Measurements from ENCODE around the gene DMD.
"Not testable (repeated sequence)": the region's sequence is repeated elsewhere in the genome, so short reads cannot be mapped to it uniquely, and the experiment has no call there.

DMD gene

DNA sequence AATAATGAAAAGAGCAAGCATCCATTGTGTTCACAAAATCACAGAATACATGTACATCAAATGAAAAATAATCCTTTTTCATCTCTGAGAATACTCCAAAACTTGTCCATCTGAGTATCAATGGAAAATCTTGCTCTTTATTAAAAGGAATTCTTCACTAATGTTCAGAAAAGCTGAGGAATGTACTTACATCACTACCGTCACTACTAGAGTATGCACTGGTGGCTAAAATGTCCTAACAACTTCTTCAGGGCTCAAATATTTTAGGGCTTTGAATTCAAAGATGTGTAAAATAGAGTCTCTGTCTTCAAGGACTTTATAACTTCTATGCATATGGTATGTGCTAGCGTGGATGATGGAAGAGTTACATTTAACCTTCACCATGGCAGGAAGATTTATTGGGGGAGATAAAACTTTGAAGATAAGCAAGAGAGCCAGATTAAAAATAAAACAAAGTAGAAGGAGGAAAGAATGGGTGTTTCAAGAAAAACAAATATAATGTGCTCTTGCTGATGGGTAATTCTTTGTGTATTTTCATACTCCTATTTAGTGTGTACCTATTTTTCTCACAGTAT lies 55.1 kb downstream of the DMD start:
- no peak for DNase-seq (ENCODE audit: low read depth)

DNA sequence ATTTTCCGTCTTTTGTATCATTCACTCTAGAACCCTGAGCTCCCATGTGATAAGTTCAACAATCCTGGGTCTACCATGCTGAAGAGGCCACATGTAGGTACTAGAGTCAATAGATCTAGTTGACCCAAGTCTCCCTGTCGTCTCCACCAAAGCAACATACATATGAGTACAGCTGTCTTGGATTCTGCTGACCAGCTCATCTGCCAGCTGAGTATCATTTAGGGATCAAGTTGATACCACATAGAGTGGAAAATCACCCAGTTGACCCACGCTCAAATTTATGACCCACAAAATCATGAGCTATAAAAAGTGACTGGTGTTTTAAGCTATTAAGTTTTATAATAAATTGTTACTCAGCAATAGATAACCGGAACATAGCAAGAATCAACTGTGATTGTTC lies 61.8 kb downstream of the DMD start:
- DNase-seq (ENCODE audit: low read depth), result no peak

DNA sequence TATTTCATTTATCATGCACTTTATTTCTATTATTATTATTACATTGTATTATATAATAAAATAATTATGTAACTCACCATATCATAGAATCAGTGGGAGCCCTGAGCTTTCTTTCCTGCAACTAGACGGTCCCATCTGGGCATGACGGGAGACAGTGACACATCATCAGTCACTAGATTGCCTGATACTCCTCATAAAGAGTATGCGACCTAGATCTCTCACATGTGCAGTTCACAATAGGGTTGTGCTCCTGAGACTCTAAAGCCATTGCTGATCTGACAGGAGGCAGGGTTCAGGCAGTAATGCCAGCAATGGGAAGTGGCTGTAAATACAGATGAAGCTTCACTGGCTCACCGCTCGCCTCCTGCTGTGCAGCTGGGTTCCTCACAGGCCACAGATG lies 62.3 kb downstream of the DMD start:
- DNase-seq (ENCODE audit: low read depth), result no peak

DNA sequence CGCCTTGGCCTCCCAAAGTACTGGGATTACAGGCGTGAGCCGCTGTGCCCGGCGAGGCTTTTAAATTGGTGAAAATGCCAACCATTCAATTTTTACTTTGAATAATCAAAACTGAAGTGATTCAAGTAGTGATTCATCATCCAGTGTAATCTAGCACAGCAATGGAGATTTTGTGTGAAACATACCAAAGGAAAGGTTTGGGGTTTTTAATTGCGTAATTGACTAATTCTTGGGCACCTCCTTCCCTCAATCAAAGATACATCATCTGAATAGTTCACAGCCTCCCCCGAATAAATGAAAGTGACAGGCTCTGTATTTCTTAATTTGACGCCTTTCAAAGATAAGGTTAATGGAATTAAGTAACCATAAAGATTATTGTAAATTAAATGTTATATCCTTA lies 69.0 kb downstream of the DMD start:
- DNase-seq (ENCODE audit: low read depth), result no peak

DNA sequence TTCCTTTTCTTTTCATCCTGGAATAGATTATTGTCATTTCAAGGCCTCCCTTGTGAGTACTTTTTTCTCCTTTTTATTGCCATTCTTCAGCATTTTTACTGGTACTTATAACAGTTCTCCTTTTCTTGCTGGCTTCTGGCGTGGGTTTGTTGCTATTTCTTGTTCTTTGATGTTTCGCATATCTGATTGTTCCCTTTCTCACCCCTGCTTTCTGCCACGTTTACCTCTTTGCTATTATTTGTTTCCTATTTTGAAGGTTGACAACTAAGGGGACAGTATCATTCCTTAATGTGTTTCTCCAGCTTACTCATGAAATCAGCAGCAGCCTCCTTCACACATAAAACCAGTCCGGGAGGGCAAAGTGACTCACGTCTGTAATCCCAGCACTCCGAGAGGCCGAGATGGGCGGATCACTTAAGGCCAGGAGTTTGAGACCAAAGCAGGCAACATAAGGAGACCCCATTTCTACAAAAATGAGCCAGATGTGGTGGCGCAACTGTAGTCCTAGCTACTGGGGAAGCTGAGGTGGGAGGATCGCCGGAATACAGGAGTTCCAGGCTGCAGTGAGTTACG lies 72.6 kb downstream of the DMD start:
- no peak for DNase-seq (ENCODE audit: low read depth)

DNA sequence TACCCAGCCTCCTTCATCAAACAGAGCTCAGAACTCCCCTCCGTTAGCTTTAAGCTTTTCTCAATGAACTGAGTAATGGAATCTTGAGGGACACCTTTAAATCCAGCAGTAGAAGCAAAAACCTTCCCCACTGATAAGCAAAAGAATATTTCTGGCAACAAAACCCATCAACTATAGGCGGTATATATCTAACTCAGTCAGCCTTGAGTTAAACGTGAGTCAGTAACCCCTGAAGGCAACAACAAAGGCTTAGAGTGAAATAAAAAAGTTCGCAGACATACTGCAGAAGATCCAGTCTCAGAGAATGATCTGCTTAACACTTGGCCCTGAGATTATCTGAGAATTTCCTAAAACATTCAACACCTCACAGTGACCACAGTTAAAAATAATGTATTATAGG lies 77.2 kb downstream of the DMD start:
- no peak for DNase-seq (ENCODE audit: low read depth)

DNA sequence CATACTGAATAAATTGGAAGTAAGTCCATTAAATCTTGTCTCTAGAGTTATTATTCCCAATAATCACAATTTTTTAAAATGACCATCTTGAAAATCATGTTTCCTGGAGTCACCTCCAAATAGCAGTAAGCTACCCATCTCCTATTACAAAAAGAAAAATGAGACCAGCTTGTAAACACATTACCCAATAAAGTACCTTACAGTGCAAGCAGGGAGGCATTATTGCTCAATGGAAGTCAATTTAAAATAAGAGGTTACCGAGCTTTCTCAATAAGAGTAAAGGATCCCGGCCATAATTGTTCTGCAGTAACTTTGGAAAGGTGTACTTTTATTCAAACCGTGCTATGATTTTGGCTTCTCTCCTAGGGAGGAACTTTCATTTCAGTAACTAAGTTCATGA lies 78.0 kb downstream of the DMD start:
- no peak for DNase-seq (ENCODE audit: low read depth)

DNA sequence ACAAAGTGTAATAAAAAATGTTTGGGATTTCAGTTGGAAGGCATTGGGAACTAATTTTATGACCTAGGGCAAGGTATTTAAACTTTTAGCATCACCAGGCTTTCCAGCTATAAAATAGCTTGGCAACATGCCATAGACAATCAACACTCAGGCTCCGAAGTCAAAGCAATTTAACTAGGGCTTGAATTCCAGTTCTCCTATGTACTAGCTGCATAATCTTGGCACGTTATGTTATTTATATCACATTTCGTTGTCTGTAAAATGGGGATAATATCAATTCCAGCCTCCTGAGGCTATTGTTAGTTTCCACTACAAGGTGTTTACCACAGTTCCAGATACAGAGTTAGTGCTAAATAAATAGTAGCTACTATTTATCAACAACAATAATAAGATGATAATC lies 78.8 kb downstream of the DMD start:
- no peak for DNase-seq (ENCODE audit: low read depth)

DNA sequence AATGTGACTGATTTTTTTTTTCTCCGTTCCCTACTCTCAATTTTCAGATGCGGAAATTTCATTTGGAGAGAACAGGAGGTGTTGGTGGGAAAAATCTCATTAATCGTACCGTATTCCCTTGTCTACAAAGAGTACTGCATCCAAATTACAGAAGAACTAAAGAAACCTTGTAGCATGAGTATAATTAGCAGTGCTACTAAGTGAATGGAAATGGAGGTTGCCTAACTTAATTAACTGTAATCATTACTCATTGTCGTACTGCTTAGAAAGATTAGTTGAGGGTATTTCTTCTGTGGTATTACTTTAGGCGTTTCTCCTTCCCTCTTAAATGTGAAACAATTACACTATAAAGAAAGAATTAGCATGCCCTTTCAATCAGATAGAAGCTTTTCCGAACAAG lies 81.7 kb downstream of the DMD start:
- no peak for DNase-seq (ENCODE audit: low read depth)

DNA sequence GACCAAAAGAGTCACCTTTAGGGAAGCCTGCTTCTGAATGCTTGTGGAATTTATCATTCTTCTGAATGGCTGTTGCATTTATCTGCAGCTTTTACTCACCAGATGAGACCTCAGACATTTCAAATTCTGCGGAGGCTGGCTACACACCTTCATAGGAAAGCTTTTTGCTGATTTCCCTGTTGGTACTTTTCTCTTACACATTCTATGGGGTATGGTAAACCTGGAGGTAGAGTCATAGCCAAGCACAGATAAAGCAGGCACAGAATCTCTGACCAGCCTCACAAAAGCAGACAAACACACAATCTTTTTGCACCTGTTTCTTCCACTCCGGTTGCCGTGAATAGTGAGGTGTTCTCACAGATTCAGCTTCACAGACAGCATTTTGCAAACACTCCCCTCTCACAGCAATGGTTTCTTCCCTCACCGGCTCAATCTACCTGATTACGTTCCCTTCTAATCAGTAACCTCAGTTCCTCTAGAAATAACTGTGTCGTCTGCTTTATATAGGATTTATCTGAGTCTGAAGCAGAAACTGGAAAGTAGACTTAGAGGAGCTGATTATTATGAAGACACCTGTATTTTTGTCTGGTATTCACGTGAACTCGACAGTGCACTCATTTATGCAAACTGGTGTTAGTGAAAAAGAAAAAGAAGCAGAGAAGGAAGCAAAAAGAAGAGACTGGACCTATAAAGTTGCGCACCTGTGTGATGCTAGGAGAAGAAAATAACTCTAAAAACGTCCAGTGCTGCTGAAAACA lies 83.1 kb downstream of the DMD start:
- no peak for DNase-seq (ENCODE audit: low read depth)

DNA sequence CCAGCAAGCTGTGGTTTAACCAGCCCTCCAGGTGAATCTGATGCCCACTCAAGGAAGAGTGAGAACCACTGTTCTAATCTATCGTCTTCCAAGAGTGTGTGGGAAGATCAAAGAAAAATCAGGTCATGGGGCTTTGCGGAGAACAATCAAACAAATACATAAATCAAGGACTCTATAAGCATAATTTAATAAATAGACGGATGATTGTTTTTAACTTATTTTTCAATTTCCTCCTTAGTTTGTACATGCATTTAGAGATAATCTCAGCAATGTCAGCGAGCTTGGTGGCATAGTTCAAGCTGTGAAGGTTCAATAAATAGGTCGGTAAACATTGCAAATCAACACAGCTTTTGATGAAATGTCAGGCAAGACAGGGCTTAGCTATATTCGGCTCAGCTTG lies 84.9 kb downstream of the DMD start:
- no peak for DNase-seq (ENCODE audit: low read depth)

DNA sequence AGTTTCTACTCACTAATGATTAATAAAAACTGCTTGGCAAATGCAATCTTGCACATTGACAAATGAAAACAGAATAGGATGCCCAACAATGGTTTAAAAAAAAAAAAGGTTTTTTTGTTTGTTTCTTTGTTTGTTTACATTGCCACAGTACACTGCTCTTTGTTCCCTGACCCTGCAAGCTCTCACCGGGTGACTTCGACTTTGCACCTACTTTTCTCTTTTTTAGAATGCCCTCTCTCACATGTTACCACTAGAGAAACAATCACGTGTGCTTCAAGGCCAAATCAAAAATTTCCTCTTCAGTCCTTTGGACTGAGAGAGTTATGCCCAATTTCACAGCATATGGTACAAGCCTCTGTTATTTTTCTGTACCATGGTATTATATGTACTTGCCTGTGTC lies 101.5 kb downstream of the DMD start:
- DNase-seq (ENCODE audit: low read depth), result no peak

DNA sequence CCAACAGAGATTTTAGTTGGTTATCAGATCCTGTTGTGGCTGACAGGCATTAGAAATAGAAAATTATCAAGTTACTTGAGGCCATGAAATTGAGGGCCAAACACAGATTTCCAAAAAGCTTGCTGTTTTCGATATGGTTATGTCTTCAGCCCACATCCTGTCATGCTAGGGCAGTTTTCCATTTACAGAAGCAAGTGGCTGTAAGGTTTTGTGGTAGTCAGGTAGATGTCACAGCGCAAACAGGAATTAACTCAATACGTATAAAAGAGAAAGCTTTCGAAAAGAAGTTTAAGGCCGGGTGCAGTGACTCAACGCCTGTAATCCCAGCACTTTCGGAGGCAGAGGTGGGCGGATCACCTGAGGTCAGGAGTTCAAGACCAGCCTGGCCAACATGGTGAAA lies 104.6 kb downstream of the DMD start:
- DNase-seq (ENCODE audit: low read depth), result no peak

DNA sequence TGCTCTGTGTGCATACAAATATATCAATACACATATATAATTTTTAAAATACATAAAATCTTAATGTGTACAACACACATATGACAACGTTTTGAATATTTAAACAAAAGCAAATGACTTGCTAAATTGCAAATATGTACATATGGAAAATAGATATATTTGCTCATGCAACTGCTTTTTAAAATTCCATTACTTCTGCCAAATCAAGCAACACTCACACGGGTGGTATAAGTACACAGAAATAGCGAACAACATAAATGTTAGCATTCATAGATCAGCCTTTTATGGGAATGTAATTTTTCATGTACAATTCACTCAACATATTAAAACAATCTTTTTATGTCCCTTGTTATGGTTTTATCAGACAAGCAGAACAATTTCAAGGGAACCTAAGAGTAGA lies 116.3 kb downstream of the DMD start:
- no peak for DNase-seq (ENCODE audit: low read depth)

DNA sequence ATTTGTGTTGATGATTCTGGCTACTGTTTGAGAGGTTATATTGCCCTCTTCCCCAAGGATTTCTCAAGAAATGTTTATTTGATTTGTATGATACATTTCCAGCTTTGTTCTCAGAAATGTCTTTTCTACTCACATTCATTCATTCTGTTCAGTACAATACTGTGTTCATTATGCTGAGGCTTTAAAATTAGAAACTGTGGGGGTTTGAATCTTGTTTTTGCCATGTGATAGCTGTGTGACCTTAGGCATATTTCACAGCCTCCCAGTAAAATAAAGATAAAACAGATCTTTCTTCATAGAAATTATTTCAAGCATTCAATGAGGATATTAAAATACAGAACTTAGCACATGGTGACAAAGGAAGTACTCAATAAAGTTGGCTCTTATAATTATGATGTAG lies 123.9 kb downstream of the DMD start:
- no peak for DNase-seq (ENCODE audit: low read depth)

DNA sequence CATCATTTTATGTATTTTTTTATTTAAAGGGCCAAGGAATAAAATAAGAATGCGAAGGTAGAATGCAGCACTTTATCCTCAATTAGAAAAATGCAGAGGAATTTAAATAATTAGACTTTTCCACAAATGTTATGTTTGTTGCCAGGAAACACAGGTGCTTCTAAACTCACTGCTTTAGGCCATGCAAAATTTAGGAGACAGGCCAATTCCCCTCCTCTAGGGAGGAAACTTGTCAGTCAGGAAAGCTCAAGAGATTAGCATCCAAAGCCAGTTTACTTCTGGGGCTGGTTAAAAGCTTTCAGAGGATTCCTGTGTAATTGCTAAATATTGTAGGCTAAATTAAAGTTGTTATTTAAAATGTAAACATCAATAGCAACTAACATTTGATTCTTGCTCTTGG lies 124.5 kb downstream of the DMD start:
- no peak for DNase-seq (ENCODE audit: low read depth)

DNA sequence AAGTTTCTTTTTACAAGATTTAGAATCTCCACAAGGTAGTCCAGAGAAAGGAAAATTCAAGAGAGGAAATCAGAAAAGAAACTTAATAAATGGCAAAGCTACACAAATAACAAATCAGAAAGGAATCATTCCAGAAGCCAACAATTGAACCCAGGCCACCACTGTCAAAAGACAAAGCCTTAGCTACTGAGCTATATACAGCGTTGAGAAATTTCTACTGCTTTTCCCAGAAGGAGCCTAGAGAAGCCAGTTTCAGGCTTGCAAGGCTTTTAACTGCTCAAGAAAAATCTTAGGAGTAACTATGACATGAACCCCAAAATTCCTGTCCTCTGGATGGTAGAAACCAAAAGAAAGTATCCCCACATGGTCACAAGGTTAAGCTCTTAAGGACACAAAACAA lies 129.0 kb downstream of the DMD start:
- no peak for DNase-seq (ENCODE audit: low read depth)

DNA sequence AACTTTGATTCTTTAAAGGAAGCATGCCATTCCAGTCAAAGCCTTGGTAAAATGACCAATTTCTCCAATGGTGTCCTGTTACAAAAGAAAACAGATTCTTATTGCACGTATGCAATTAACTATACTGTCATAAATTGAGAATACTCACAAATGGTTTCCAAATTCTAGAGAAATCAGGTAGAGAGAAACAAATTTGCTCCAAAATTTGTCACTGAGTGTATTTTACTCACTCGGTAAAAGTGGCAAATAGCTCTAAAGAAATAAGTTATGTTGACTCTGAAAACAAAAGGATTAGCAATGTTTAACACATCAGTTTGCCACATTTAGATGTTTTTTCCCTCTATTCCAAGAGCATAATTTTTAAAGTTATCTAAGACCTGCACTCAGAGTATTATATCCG lies 133.1 kb downstream of the DMD start:
- no peak for DNase-seq (ENCODE audit: low read depth)

DNA sequence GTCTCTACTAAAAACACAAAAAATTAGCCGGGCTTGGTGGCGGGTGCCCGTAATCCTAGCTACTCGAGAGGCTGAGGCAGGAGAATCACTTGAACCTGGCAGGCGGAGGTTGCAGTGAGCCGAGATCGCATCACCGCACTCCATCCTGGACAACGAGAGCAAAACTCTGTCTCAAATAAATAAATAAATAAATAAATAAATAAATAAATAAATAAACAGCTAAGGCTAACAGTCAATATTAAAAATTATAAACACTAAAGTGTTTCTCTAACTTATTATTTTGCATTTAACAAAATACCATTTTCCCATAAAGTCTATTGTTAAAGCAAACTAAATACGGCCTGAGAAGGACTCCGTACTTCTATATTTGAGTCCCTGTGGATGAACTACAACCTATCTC lies 137.7 kb downstream of the DMD start:
- DNase-seq (ENCODE audit: low read depth), result not testable (repeated sequence)

DNA sequence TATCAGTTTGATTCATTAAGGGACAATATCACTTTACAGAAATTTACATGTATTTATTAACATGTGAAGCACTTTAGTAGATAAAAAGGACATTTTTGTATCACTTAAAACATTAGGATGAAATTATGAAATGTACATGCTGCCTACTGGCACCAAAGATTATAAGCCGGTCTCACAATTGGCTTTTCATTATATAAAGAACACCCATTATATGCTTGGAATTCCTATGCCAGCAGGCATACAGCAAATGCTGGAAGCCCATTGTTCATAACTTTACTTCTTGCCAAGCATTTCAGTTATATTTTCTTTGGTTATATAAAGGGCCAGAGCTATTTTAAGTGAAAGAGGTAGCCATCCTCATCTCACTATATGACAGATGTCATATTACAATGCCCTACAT lies 145.9 kb downstream of the DMD start:
- DNase-seq (ENCODE audit: low read depth), result no peak

DNA sequence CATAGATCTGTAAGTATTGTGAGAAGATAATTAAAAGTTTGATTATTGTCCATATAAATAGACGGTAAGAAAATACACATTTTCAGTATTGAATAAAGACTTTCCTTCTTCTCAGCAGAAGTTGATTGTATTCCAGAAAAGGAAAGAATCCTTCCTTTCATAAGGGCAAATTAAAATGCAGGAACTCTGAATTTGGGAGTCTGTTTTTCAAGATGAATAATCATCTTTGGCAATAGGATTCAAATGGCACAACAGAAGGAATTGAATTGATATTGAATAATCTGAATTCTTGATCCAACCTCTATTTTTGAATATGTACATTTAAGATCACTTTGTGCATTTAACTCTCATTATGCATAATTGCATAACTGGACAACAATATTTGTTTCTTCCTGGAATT lies 149.3 kb downstream of the DMD start:
- no peak for DNase-seq (ENCODE audit: low read depth)

DNA sequence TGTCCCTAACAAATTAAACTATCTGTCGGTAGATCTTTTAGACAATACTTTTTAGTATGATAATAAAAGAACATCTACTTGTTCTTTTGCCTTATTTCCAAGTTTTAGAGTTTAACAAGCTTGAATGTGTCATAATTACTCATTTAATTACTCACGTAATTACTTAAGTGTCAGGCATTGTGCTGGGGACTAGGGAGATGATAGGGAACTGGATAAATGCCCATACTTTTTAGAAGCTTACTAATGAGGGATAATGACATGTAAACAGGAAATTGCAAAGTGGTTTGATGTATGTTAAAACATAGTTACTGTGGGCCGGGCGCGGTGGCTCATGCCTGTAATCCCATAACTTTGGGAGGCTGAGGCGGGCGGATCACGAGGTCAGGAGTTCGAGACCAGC lies 158.3 kb downstream of the DMD start:
- no peak for DNase-seq (ENCODE audit: low read depth)

DNA sequence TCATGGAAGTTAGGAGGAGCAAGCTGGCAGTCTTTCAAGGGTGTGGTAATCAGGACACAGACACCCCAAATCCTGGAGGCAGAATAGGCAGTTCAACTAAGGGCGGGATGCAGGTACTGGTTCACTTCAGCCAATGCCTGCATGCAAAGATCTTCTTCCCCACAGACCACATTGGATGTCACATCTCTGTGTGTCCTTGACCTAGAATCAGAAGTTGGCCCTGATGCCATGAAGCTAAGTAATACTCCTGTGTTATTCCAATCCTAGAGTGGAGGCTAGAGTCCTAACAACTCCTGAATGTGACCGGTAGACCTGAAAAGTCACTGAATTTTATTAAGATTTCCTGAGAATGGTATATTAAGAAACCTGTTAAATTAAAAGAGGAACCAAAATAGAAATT lies 165.5 kb downstream of the DMD start:
- DNase-seq (ENCODE audit: low read depth), result no peak

DNA sequence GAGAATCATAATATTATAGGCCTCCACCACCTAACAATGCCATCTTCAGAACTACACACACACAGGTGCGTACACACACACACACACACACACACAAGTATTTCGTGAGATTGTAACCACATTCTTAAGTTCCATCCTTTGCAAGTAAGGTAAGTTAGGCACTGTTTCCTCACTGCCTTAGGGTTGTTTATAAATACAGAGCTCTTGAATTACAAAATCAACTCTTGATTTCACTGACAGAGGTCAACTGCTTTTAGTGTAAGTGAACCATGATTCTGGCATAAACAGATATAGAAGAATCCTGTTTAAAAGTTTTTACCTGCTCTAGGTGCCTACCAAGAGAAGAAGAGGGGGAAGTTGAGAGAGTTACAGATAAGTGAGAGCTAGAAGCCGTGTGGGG lies 166.1 kb downstream of the DMD start:
- DNase-seq (ENCODE audit: low read depth), result no peak
